Measurements from ENCODE around the gene ADAMTS8. TPM values are rescaled to one million over a fixed set of nuclear protein-coding genes. Genes with fewer than 3 reads are reported as not detected.

The ADAMTS8 gene
- total RNA-seq (2021; fragmentation: NEBNext Ultra II Directional; extraction: Animal tissue kit (Norgen Biotek cat#: 25700)), result not detected
- long read RNA-seq, result 0 reads

- Mint-ChIP-seq H3K4me1 (ENCODE audit: low read depth) (peaks cover 14% of the 10 kb centered on the region), H3K4me3 (peak within 1 kb of the TSS; percentile 69), H3K27me3 (ENCODE audit: insufficient read depth) (peaks cover 57% of the 10 kb centered on the region), H3K27ac (no peak within 1 kb of the TSS), H3K9me3 (no peaks in the 10 kb centered on the region), H3K36me3 (ENCODE audit: low read depth) (no peaks in the 10 kb centered on the region)
- DNase-seq, result no peak
- TF ChIP-seq, protein P1, sequence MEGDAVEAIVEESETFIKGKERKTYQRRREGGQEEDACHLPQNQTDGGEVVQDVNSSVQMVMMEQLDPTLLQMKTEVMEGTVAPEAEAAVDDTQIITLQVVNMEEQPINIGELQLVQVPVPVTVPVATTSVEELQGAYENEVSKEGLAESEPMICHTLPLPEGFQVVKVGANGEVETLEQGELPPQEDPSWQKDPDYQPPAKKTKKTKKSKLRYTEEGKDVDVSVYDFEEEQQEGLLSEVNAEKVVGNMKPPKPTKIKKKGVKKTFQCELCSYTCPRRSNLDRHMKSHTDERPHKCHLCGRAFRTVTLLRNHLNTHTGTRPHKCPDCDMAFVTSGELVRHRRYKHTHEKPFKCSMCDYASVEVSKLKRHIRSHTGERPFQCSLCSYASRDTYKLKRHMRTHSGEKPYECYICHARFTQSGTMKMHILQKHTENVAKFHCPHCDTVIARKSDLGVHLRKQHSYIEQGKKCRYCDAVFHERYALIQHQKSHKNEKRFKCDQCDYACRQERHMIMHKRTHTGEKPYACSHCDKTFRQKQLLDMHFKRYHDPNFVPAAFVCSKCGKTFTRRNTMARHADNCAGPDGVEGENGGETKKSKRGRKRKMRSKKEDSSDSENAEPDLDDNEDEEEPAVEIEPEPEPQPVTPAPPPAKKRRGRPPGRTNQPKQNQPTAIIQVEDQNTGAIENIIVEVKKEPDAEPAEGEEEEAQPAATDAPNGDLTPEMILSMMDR (IDR thresholded peaks at IDR 0.05), result no peak
Measured at GRCh38 chr11:130428316-130429119, at the start of gene ADAMTS8. TSS of gene ADAMTS8 (minus strand) at chr11:130428609. CDS start at chr11:130428286, 323 bp downstream.

DNA sequence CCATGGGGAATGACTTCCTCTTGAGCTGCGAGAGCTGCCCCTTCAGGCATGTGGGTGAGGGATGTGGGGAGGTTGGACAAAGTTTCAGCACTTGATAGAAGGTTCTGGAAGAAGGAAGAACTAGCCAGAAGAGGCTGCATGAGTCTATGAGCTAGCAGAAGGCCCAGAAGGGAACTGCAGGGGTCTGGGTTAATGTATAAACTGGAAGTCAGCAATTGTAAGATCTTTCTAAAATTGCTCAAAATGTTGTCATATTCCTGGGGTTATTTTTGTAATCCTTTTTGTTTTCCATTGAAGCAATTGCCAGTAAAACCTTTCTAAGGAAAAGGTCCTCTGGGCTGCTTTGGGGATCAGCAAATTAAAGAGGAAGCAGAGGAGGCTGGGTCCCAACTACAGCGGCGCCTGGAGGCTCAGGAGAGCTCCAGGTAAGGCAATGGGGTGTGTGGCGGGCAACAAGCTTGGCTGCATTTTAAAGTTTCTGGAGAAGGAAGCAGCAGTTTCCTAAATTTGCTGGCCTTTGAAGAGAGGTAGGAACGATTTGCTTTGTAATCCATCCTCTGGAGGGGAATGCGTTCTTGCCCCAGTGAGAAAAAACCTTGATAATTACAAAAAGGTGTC is 49.3 kb upstream of the ADAMTS8 start:
- DNase-seq, result no peak
- peaks cover 1% of the 10 kb centered on the region; the same call in 1 of the 2 replicates for H3K27me3 Mint-ChIP-seq (ENCODE audit: insufficient read depth)
- 0 out of 2 replicates have a peak, but pooled peaks cover 6% of the 10 kb centered on the region for H3K4me1 Mint-ChIP-seq (ENCODE audit: low read depth)
- H3K9me3 Mint-ChIP-seq, result no peaks in the 10 kb centered on the region
- TF ChIP-seq, protein P1 (IDR thresholded peaks at IDR 0.05), result no peak
- peaks cover 4% of the 10 kb centered on the region; the same call in 1 of the 2 replicates for H3K36me3 Mint-ChIP-seq (ENCODE audit: low read depth)
- no peak overlapping the region; the same call in 1 of the 2 replicates for H3K27ac Mint-ChIP-seq
- no peak overlapping the region for H3K4me3 Mint-ChIP-seq

GRCh38 chr11:130476922-130477491 is 48.6 kb upstream of the ADAMTS8 start:
- TF ChIP-seq, protein P1 (IDR thresholded peaks at IDR 0.05), result no peak
- Mint-ChIP-seq H3K27ac (no peak overlapping the region; the same call in 1 of the 2 replicates), H3K27me3 (ENCODE audit: insufficient read depth) (peaks cover 1% of the 10 kb centered on the region; the same call in 1 of the 2 replicates), H3K9me3 (no peaks in the 10 kb centered on the region), H3K4me1 (ENCODE audit: low read depth) (0 out of 2 replicates have a peak, but pooled peaks cover 6% of the 10 kb centered on the region), H3K4me3 (peak overlapping the region; percentile 22), H3K36me3 (ENCODE audit: low read depth) (peaks cover 4% of the 10 kb centered on the region; the same call in 1 of the 2 replicates)
- no peak for DNase-seq

DNA sequence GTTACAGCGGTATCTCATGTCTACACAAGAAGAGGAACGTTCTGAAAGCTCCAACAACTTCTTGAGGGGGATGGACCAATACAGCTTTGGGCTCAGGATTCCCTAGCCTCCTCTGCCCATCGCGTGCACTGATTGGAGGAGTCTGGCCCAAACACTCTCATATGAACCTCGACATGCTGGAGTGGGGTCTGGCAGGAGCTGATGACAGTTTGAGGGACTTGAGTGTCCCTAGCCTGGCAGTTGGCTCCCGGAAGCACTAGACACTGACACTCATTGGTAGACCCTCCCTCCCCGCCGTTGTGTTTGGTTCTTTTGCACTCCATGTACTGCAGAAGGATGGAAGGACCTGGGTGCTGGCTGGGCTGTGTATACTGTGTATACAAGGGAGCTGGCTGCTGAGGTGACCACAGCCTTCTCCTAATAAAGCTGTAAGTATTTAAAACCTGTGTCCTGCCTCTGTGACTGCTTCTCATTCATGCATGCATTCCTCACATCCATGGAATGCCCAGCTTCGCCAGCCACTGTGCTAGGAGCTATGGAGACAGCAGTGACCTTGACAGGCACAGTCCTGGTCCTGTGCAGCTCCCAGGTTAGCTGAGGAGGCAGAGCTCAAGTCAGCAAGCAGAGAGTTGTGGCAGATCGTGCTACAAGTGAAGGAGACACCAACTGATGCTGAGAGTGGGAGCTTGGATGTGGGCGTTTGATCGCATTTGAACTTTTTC is 48.0 kb upstream of the ADAMTS8 start:
- TF ChIP-seq, protein P1 (IDR thresholded peaks at IDR 0.05), result no peak
- Mint-ChIP-seq H3K36me3 (ENCODE audit: low read depth) (peaks cover 4% of the 10 kb centered on the region; the same call in 1 of the 2 replicates), H3K27me3 (ENCODE audit: insufficient read depth) (peaks cover 1% of the 10 kb centered on the region; the same call in 1 of the 2 replicates), H3K4me1 (ENCODE audit: low read depth) (0 out of 2 replicates have a peak, but pooled peaks cover 6% of the 10 kb centered on the region), H3K9me3 (no peaks in the 10 kb centered on the region), H3K4me3 (peak overlapping the region; percentile 22), H3K27ac (no peak overlapping the region; the same call in 1 of the 2 replicates)
- no peak for DNase-seq

Measured in HFFc6 (cell line).